Fibroblast of villous mesenchyme (primary cell): Measurements from ENCODE around the gene UTP25. TPM values are rescaled to one million over a fixed set of nuclear protein-coding genes. Genes with fewer than 3 reads are reported as not detected.
"Not testable (repeated sequence)": the region's sequence is repeated elsewhere in the genome, so short reads cannot be mapped to it uniquely, and the experiment has no call there.

ENCODE experiments used
- DNase-seq: peaks from one replicate; pipeline ENCODE4 v3.0.0-alpha.2; 2010; ENCODE audit warnings: low read depth
- H3K4me3 ChIP-seq: 2 replicates; pipeline ENCODE4 v1.5.1; 2011; ENCODE audit warnings: low read depth, mild to moderate bottlenecking, low read length
- total RNA-seq: library from RNA; depleted of rRNA; stranded (reverse); fragments of >200 nt; gene quantifications from 2 replicates; pipeline ENCODE4 v1.2.3, GENCODE V29; 2012
- TF ChIP-seq, protein P1 (sequence below): IDR thresholded peaks from 2 replicates; pipeline ENCODE4 v1.5.1; 2012; ENCODE audit warnings: low read depth, mild to moderate bottlenecking, low read length; ENCODE audit not compliant: insufficient read depth

The UTP25 gene
- total RNA-seq, 1 donor: 12.1 TPM

GRCh38 chr1:209883341-209883971, 55.7 kb downstream of the UTP25 start:
- TF ChIP-seq, protein P1, sequence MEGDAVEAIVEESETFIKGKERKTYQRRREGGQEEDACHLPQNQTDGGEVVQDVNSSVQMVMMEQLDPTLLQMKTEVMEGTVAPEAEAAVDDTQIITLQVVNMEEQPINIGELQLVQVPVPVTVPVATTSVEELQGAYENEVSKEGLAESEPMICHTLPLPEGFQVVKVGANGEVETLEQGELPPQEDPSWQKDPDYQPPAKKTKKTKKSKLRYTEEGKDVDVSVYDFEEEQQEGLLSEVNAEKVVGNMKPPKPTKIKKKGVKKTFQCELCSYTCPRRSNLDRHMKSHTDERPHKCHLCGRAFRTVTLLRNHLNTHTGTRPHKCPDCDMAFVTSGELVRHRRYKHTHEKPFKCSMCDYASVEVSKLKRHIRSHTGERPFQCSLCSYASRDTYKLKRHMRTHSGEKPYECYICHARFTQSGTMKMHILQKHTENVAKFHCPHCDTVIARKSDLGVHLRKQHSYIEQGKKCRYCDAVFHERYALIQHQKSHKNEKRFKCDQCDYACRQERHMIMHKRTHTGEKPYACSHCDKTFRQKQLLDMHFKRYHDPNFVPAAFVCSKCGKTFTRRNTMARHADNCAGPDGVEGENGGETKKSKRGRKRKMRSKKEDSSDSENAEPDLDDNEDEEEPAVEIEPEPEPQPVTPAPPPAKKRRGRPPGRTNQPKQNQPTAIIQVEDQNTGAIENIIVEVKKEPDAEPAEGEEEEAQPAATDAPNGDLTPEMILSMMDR: peak; percentile 17
- no peak overlapping the region for H3K4me3 ChIP-seq
- DNase-seq: peak; percentile 77

GRCh38 chr1:209884249-209884648, 56.5 kb downstream of the UTP25 start:
- TF ChIP-seq, protein P1: no peak
- no peak overlapping the region for H3K4me3 ChIP-seq
- no peak for DNase-seq

- DNase-seq: peak; percentile 99
- TF ChIP-seq, protein P1: no peak
- no peak overlapping the region for H3K4me3 ChIP-seq
Measured at GRCh38 chr1:209884665-209885117, 56.9 kb downstream of the UTP25 start.

GRCh38 chr1:209885403-209886218, 57.8 kb downstream of the UTP25 start:
- DNase-seq: no peak
- H3K4me3 ChIP-seq: no peak overlapping the region

DNA sequence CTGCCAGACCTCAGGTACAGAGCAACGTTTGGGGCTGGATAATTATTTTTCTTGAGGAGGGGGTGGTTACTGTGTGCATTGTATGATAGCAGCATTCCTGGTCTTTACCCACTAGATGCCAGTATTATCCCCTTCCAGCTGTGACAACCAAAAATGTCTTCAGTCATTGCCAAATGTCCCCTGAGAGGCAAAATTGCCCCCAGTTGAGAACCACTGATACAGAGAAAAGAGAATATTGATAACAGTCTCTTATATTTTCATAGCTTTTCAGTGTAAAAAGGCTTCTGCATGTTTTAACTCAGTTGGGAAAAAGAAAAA, 58.4 kb downstream of the UTP25 start:
- no peak for DNase-seq
- TF ChIP-seq, protein P1: no peak
- H3K4me3 ChIP-seq: no peak overlapping the region

More at GRCh38 chr1:209885403-209886218, 57.8 kb downstream of the UTP25 start:
- TF ChIP-seq, protein P1: no peak

DNA sequence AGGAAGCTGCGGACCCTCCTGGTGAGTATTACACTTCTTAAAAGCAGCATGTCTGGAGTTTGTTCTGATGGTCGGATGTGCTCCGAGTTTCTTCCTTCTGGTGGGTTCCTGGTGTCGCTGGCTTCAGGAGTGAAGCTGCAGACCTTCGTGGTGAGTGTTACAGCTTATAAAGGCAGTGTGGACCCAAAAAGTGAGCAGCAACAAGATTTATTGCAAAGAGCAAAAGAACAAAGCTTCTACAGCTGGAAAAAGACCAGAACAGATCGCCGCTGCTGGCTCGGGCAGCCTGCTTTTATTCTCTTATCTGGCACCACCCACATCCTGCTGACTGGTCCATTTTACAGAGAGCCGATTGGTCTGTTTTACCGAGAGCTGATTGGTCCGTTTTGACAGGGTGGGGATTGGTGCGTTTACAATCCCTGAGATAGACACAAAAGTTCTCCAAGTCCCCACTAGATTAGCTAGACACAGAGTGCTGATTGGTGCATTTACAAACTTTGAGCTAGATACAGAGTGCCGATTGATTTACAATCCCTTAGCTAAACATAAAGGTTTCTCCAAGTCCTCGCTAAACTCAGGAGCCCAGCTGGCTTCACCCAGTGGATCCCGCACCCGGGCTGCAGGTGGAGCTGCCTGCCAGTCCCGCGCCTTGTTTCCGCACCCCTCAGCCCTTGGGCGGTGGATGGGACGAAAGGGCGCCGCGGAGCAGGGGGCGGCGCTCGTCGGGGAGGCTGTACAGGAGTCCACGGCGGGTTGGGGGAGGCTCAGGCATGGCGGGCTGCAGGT, 60.7 kb downstream of the UTP25 start:
- not testable (repeated sequence) for DNase-seq, H3K4me3 ChIP-seq

- no peak overlapping the region for H3K4me3 ChIP-seq
- DNase-seq: no peak
- TF ChIP-seq, protein P1: no peak
Measured at GRCh38 chr1:209889077-209889418, 61.3 kb downstream of the UTP25 start.
